GM19467 (cell line): ENCODE results near the gene NAV3.

Source experiments
- ATAC-seq: cut with Tn5 transposase; IDR thresholded peaks from one replicate; pipeline ENCODE4 v1.9.1; 2021; ENCODE audit warnings: mild to moderate bottlenecking, moderate library complexity; ENCODE audit not compliant: unreplicated experiment

NAV3 gene, protein sequence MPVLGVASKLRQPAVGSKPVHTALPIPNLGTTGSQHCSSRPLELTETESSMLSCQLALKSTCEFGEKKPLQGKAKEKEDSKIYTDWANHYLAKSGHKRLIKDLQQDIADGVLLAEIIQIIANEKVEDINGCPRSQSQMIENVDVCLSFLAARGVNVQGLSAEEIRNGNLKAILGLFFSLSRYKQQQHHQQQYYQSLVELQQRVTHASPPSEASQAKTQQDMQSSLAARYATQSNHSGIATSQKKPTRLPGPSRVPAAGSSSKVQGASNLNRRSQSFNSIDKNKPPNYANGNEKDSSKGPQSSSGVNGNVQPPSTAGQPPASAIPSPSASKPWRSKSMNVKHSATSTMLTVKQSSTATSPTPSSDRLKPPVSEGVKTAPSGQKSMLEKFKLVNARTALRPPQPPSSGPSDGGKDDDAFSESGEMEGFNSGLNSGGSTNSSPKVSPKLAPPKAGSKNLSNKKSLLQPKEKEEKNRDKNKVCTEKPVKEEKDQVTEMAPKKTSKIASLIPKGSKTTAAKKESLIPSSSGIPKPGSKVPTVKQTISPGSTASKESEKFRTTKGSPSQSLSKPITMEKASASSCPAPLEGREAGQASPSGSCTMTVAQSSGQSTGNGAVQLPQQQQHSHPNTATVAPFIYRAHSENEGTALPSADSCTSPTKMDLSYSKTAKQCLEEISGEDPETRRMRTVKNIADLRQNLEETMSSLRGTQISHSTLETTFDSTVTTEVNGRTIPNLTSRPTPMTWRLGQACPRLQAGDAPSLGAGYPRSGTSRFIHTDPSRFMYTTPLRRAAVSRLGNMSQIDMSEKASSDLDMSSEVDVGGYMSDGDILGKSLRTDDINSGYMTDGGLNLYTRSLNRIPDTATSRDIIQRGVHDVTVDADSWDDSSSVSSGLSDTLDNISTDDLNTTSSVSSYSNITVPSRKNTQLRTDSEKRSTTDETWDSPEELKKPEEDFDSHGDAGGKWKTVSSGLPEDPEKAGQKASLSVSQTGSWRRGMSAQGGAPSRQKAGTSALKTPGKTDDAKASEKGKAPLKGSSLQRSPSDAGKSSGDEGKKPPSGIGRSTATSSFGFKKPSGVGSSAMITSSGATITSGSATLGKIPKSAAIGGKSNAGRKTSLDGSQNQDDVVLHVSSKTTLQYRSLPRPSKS (N-terminal part only)

DNA sequence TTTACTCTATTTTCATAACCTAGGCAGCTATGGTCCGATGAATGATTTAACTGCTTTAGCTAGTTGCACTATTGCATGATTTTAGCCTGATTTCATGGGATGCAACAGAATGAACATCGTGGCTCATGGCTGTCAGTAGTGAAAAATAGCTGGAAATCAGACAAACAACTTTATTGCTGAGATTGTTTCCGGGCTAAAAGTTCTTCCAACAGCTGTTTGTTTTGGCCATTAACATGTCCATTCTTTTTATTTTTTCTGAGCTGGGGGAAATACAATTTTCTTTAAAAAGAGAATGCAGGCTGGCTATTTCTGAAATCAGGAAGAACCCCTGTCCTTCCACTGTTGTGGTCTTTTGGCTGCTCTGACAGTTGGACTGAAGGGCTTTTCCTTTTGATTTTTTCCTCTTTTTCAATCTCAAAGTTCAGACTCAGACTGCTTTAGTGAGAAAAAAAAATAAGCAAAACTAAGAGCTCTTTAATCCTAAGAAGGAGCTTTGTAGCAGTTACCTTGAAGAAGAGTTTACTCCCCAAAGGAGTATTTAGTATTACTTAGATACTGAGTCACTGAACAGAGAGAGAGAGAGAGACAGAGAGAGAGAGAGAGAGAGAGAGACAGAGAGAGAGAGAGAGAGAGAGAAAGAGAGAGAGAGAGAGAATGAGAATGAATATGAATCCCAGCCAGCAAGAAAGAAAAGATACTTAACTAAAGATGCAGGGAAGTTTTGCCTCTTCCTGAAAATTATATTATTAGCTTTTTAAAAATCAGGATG lies at the start of gene NAV3:
Gene NAV3 (plus strand): TSS at position 312 of the 769 bp plus-strand sequence. CDS start 568 bp downstream, outside the sequence.
- no peak for ATAC-seq

DNA sequence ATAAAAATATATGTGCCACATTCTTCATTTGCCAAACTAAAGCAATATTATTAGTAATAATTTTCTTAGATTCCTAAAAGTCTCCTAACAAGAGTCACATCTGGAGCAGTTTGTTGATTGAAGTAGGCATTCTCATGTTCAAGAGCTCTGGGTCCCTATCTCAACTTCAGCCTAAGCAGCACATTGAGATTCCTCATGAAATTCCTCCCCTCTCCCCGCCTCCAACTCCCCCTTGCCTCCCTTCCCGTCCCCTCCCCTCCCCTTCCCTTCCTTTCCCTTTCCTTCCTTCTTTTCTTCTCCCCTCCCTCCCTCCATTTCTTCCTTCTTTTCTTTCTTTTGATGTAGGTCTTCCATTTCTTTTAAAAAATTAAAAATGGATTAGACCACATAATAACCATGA lies 48.7 kb upstream of the NAV3 start:
- no peak for ATAC-seq

DNA sequence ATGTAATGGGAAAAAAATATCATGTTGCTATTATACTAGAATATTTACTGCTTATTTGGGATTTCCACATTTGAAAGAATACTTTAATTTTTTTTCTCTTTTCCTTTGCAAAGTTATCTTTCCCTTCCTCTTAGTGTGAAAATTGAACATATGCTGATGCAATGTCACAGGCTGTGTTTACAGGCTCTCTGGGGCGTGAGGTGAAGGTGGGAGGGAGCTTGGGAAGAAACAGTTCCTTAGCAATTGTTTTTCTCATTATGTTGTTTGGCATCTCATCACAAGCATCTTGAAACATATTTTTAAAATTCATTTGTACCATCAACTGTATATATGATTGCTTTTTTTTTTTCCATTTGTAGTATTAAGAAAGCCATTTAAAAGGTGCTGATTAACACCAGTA lies 47.9 kb upstream of the NAV3 start:
- ATAC-seq, result no peak

DNA sequence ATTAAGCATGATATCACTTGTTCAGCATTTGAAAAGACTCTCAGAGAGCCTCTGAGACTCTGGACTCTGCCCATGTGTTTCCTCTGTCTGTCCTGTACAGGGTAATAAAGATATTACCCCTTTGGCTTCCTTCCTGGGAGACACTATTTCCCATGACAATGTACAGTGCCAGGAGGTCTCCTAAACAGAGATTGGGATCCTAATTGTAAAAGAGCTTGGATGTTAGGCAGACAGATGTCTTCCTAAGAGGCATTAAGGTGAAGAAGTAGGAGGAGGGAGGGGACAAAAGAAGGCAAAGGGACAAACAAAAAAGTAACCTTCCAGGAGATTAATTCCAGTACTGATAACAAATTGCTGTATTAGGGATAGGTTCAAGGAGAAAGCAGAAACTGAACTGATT lies 45.5 kb upstream of the NAV3 start:
- no peak for ATAC-seq

GRCh38 chr12:77786675-77787074 lies 44.0 kb upstream of the NAV3 start:
- ATAC-seq, result no peak

- ATAC-seq, result no peak
These were observed 42.2 kb upstream of the NAV3 start for GRCh38 chr12:77788231-77789168.

DNA sequence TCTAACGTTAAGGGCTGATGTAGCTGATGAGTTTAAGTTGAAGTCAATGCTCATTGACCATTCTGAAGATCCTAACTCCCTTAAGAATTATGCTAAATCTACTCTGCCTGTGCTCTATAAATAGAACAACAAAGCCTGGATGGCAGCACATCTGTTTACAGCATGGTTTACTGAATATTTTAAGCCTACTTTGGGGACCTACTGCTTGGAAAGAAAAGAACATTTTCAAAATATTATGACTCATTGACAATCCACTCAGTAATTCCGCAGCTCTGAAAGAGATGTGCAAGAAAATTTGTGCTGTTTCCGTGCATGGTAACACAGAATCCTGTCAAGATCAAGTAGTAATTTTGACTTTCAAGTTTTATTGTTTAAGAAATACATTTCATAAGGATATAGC lies 35.0 kb upstream of the NAV3 start:
- ATAC-seq, result no peak

DNA sequence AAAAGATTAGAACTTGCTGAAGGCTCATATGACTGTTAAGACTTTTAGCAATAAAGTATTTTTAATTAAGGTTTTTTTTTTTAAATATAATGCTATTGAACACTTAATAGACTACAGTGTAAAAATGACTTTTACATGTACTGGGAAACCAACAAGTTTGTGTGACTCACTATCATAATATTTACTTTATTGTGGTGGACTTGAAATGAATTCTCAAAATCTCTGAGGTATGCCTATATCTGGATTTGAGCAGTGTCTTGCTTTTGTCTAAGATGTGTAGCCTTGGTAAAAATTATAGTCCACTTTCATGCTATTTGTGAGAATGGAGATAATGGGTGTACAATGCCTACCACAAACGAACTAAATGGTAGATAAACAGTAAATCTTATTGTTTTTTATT lies 33.9 kb upstream of the NAV3 start:
- ATAC-seq, result no peak

DNA sequence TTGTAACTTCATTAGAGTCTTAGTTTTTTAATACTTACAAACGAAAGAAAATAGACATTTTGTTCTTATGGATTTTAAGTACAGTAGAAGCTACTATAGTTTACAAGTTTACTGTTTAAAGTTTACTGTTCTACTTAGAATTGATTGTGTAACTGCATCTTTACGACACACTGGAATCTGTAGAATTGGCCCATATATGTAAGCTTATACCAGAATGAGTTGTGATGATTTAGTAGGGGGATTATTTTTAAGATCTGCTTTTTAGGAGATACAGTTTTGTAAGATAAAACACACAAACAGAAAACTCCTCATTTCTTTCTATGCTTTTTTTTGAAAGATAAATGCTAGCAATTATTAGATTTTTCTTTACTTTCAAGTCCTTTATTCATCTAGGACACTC lies 30.2 kb upstream of the NAV3 start:
- no peak for ATAC-seq

GRCh38 chr12:77808534-77808933 lies 22.2 kb upstream of the NAV3 start:
- no peak for ATAC-seq

- no peak for ATAC-seq
These were observed 17.1 kb upstream of the NAV3 start for GRCh38 chr12:77813558-77813957.

- ATAC-seq, result no peak
These were observed 16.3 kb upstream of the NAV3 start for GRCh38 chr12:77814386-77814785.

- ATAC-seq, result no peak
These were observed 14.5 kb upstream of the NAV3 start for GRCh38 chr12:77816196-77816595.

DNA sequence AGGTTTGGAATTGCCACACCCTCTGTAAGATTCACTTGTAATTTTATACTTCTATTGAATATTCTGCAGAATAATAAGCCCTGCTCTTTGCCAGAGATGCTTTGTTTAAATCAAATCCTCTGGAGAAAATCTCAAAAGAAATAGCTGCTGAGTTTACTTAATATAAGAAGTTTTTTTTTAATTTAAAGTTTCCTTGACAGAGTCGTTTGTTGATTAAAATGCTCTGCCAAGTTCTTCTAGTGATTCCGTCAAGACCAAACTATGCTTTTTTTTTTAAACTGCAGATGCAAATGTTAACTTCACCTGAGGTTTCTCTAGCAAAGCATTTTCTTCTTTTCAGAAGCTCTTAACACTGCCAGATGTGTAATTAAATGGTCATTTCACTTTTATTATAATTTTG lies 13.4 kb upstream of the NAV3 start:
- no peak for ATAC-seq

GRCh38 chr12:77818351-77818750 lies 12.3 kb upstream of the NAV3 start:
- no peak for ATAC-seq

DNA sequence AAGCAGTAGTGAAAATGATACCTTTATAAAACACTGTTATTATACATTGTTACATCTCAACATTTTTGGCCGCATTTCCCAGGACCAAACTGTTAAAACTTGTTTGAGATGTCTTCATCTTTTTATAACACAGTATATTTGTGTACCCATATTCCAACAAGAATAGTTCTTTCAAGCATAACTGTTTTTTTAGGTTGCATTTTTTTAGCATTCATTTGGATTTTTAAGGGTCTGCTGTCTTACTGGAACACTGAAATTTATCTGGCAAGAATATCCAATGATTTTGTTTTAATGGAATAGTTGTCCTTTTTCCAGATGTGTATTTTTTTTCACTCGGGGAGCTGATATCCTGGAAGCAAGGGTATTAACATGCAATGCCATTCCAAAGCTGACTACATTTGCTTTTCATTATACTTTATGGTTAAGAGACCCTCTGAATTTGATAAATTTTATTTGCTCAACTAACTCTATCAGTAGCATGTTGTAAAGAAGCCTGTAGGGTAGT lies 8.9 kb upstream of the NAV3 start:
- no peak for ATAC-seq

DNA sequence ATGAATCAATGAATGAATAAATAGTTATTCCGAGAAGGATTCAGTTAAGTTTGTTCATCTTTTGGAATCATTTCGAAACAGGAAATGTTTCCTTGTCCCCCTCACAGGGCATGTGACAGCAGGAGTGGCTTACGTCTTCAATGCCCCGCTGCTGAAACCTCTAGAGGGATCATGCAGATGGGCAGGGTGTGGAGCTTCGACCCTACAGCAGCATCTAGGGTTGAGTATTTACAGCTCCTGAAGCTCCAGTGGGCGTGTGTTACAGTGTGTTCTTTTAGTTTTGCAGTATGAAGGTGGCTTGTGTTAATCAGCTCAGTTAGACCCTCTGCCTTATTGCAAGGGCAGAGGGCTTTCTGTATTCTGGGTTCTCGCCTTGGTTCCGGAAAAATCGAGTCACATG lies 2.6 kb downstream of the NAV3 start:
- no peak for ATAC-seq

DNA sequence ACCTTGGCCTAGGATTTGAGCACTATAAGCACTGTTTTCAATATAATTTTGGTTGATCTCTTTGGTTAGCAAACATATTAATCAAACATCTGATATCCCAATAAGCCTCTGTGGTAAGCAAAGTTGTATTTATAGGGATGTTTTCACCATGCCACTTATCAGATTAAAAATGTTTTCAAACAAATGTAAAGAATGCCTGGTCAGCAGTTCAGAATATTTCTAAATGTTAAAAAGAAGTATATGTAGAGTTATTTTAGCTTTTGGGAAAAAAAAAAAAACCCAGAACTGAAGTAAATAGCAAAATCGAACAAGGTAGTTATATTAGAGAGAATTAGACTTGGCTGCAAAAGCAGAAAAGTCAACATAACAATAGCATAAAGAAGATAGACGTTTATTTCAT lies 3.9 kb downstream of the NAV3 start:
- ATAC-seq, result no peak

- ATAC-seq, result no peak
These were observed 5.3 kb downstream of the NAV3 start for GRCh38 chr12:77835969-77836368.
